Lung (tissue), 12 donors: ENCODE results near the gene NRSN2. TPM values are rescaled to one million over a fixed set of nuclear protein-coding genes. Genes with fewer than 3 reads are reported as not detected.
A peak's percentile ranks its signal among the peaks of the same experiment; 100 is the strongest.

Experiments used
- ATAC-seq: fragments of 200-7000 bp; cut with Tn5 transposase; one replicate; pipeline ENCODE4 v1.9.1; 2020; ENCODE audit warnings: moderate number of reproducible peaks; ENCODE audit not compliant: insufficient read depth, low FRiP score
- DNase-seq, 3 donors: peaks; one replicate each; pipeline ENCODE4 v3.0.0-alpha.2; 2013 to 2017
- H3K27ac ChIP-seq, 2 donors: one replicate each; pipeline ENCODE4 v1.5.1; 2013; ENCODE audit warnings: mild to moderate bottlenecking in 2 of 2, moderate library complexity in 2 of 2, control low read depth in 1 of 2, inconsistent platforms in 1 of 2, low read depth in 1 of 2, low read length in 1 of 2
- H3K27me3 ChIP-seq, 3 donors: one replicate each; pipeline ENCODE4 v1.5.1; 2013; ENCODE audit warnings: low read length in 2 of 3; ENCODE audit not compliant: control insufficient read depth in 3 of 3, insufficient read depth in 3 of 3
- H3K36me3 ChIP-seq, 4 donors: one replicate each; pipeline ENCODE4 v1.5.1; 2013; ENCODE audit warnings: low read length in 4 of 4, mild to moderate bottlenecking in 1 of 4, moderate library complexity in 1 of 4; ENCODE audit not compliant: control insufficient read depth in 4 of 4, insufficient read depth in 4 of 4
- H3K4me1 ChIP-seq, 5 donors: one replicate each; pipeline ENCODE4 v1.5.1; 2013; ENCODE audit warnings: low read length in 5 of 5, mild to moderate bottlenecking in 2 of 5, moderate library complexity in 1 of 5; ENCODE audit not compliant: control insufficient read depth in 5 of 5, insufficient read depth in 5 of 5
- H3K4me3 ChIP-seq: one replicate; pipeline ENCODE4 v1.5.1; 2013; ENCODE audit warnings: mild to moderate bottlenecking, control low read depth, moderate library complexity
- H3K9ac ChIP-seq, 2 donors: one replicate each; pipeline ENCODE4 v1.5.1; 2013; ENCODE audit warnings: low read length in 2 of 2, control low read depth in 1 of 2; ENCODE audit not compliant: insufficient read depth in 1 of 2
- H3K9me3 ChIP-seq, 4 donors: one replicate each; pipeline ENCODE4 v1.5.1; 2013; ENCODE audit warnings: low read length in 3 of 4, mild to moderate bottlenecking in 1 of 4, moderate library complexity in 1 of 4; ENCODE audit not compliant: control insufficient read depth in 4 of 4, insufficient read depth in 3 of 4
- WGBS, 2 donors: extraction: QIAGEN DNeasy Blood & Tissue Kit; methylation state at CpG; one replicate each; pipeline ENCODE4 v1.1.7; 2013; 5-methylcytosine and 5-hydroxymethylcytosine counted together
- polyA plus RNA-seq, 2 donors: library from polyadenylated mRNA; stranded (reverse); fragments of 200-250 nt; gene quantifications; one replicate each; pipeline ENCODE4 v1.2.1, GENCODE V29; 2013
- total RNA-seq, 2 donors: library from RNA; depleted of rRNA in 1 of 2; stranded (reverse); fragments of >200 nt in 1 of 2; gene quantifications; one replicate each; pipeline ENCODE4 v1.2.1, GENCODE V29; 2014 to 2021
- TF ChIP-seq, protein P1 (sequence below): IDR thresholded peaks from 2 replicates; pipeline ENCODE4 v1.5.1; 2012; ENCODE audit warnings: mild to moderate bottlenecking; ENCODE audit errors: control extremely low read depth, extremely low read depth
- donor health status: control.
- donor health status: control.
- donor health status: Bipolar disorder and iron deficiency.
- donor health status: healthy.
- donor health status: DM: yes; HTN: yes; CAD: no.

Gene NRSN2
- total and polyA plus RNA-seq, 4 donors: 15.3 to 43.7 (median 28.6) TPM

DNA sequence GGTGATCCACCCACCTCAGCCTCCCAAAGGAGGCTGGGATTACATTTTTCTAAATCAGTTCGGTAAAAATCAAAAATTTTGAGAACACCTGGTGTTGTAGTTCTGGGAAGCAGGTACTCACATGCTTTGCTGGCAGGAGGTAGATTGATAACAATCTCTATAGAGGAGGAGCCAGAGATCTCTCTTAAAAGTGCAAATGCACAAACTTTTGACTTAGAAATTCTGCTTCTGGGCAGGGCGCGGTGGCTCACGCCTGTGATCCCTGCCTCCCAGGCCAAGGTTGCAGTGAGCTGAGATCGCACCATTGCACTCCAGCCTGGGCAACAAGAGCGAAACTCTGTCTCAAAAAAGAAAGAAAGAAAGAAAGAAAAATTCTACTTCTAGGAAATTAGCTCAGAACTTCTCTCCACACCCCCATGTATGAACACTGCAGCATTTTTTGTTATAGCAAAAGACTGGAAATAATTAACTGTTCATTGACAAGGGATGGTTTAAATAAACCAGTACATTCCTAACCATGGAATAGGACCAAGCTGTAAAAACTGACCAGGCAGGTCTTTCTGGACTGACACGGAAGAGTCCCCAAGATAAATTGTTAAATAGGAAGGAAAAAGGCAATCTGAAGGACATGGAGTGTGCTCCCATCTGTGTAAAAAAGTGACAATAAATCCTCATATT lies 19.3 kb downstream of the NRSN2 start:
- DNase-seq: peak in 1 of 3 donors; percentile 59
- no peak for ATAC-seq
- Histone ChIP-seq H3K27me3 (no peaks in the 10 kb centered on the region), H3K4me3 (no peak overlapping the region), H3K36me3 (no peaks in the 10 kb centered on the region), H3K9me3 (no peaks in the 10 kb centered on the region), H3K4me1 (peaks cover 0 to 31% (median 12%) of the 10 kb centered on the region in 5 donors), H3K9ac (no peak overlapping the region), H3K27ac (no peak overlapping the region)
- TF ChIP-seq, protein P1, sequence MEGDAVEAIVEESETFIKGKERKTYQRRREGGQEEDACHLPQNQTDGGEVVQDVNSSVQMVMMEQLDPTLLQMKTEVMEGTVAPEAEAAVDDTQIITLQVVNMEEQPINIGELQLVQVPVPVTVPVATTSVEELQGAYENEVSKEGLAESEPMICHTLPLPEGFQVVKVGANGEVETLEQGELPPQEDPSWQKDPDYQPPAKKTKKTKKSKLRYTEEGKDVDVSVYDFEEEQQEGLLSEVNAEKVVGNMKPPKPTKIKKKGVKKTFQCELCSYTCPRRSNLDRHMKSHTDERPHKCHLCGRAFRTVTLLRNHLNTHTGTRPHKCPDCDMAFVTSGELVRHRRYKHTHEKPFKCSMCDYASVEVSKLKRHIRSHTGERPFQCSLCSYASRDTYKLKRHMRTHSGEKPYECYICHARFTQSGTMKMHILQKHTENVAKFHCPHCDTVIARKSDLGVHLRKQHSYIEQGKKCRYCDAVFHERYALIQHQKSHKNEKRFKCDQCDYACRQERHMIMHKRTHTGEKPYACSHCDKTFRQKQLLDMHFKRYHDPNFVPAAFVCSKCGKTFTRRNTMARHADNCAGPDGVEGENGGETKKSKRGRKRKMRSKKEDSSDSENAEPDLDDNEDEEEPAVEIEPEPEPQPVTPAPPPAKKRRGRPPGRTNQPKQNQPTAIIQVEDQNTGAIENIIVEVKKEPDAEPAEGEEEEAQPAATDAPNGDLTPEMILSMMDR: no peak
- 68 to 80% methylated on average over 7 of the region's 7 CpGs for WGBS, 2 donors

DNA sequence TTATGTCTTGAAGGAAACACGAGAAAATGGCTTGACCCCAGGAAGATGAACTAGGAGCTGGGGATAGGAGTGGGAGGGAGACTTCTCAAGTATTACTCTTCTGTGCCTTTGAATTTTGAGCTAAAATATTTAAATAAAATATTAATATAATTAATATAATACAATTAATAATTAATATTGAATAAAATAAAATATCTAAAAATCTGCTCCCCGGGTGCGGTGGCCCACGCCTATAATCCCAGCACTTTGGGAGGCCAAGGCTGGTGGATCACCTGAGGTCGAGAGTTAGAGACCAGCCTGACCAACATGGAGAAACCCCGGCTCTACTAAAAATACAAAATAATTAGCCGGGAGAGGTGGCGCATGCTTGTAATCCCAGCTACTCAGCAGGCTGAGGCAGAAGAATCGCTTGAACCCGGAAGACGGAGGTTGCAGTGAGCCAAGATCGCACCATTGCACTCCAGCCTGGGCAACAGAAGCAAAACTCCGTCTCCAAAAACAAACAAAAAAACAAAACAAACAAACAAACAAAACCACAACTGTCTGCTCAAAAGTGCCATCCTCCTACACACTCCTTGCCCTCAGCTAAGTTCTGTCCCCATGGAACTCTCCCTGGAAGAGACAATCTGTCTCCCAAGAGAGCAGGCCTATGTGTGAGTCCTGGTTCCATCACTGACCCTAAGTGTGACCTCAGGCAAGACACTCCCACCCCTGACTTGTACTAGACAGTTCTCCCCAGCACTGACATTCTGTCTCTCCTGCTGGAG lies 20.0 kb downstream of the NRSN2 start:
- WGBS, 2 donors: 86 to 89% methylated on average over 13 of the region's 13 CpGs
- H3K4me3 ChIP-seq: no peak overlapping the region
- TF ChIP-seq, protein P1: no peak
- no peak overlapping the region for H3K9ac ChIP-seq
- no peaks in the 10 kb centered on the region for H3K36me3 ChIP-seq
- DNase-seq (no peak), ATAC-seq (no peak)
- peaks cover 0 to 38% (median 16%) of the 10 kb centered on the region in 5 donors for H3K4me1 ChIP-seq
- no peaks in the 10 kb centered on the region for H3K27me3 ChIP-seq
- no peaks in the 10 kb centered on the region for H3K9me3 ChIP-seq
- H3K27ac ChIP-seq: no peak overlapping the region

DNA sequence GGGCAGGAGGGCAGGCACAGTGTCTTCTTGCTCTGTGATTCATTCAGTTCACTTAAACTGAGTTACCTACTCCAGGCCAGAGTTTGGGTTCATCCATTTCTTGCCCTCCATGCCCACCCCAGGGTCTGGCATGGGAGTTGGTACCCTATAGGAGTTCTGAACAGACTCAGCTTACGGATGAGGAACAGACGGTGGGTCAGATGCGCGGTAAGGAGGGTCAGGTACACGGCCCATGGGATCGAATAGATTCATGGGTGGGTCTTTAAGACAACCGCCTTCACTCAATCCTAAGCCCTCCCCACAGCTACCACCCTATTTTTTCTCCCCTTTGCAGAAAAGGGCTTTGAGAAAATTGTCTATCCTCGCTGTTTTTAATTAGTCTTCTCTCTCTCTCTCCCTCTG lies 20.6 kb downstream of the NRSN2 start:
- ATAC-seq (no peak), DNase-seq (no peak)
- no peak overlapping the region for H3K4me3 ChIP-seq
- TF ChIP-seq, protein P1: no peak
- no peaks in the 10 kb centered on the region for H3K9me3 ChIP-seq
- WGBS, 2 donors: 83 to 97% methylated on average over 8 of the region's 8 CpGs
- H3K4me1 ChIP-seq: peaks cover 0 to 34% (median 14%) of the 10 kb centered on the region in 5 donors
- no peaks in the 10 kb centered on the region for H3K27me3 ChIP-seq
- no peak overlapping the region for H3K9ac ChIP-seq
- no peak overlapping the region for H3K27ac ChIP-seq
- no peaks in the 10 kb centered on the region for H3K36me3 ChIP-seq
